HG03039 (cell line): ENCODE results near the gene VPS33B.
"Not testable (repeated sequence)": the region's sequence is repeated elsewhere in the genome, so short reads cannot be mapped to it uniquely, and the experiment has no call there.

Source experiments
- ATAC-seq: cut with Tn5 transposase; IDR thresholded peaks from one replicate; pipeline ENCODE4 v1.9.1; 2021; ENCODE audit warnings: mild to moderate bottlenecking, moderate library complexity; ENCODE audit not compliant: unreplicated experiment

Gene VPS33B

GRCh38 chr15:91022075-91022831 lies at the start of gene VPS33B:
TSS of gene VPS33B (minus strand) at chr15:91022594. CDS start at chr15:91022249, 345 bp downstream.
- peak; percentile 68 for ATAC-seq

GRCh38 chr15:91072161-91072560 lies 49.8 kb upstream of the VPS33B start:
- no peak for ATAC-seq

GRCh38 chr15:91070872-91071271 lies 48.5 kb upstream of the VPS33B start:
- no peak for ATAC-seq

GRCh38 chr15:91068966-91069365 lies 46.6 kb upstream of the VPS33B start:
- no peak for ATAC-seq

- no peak for ATAC-seq
Observed at GRCh38 chr15:91068436-91068835, 46.0 kb upstream of the VPS33B start.

- no peak for ATAC-seq
Observed at GRCh38 chr15:91067036-91067435, 44.6 kb upstream of the VPS33B start.

GRCh38 chr15:91065505-91065904 lies 43.1 kb upstream of the VPS33B start:
- ATAC-seq, result no peak

- ATAC-seq, result no peak
Observed at GRCh38 chr15:91061997-91062396, 39.6 kb upstream of the VPS33B start.

GRCh38 chr15:91061230-91061629 lies 38.8 kb upstream of the VPS33B start:
- no peak for ATAC-seq

- no peak for ATAC-seq
Observed at GRCh38 chr15:91055548-91056331, 33.3 kb upstream of the VPS33B start.

- no peak for ATAC-seq
Observed at GRCh38 chr15:91054816-91055215, 32.4 kb upstream of the VPS33B start.

GRCh38 chr15:91051248-91051647 lies 28.9 kb upstream of the VPS33B start:
- no peak for ATAC-seq

GRCh38 chr15:91050128-91050455 lies 27.7 kb upstream of the VPS33B start:
- ATAC-seq, result no peak

GRCh38 chr15:91049378-91050127 lies 27.2 kb upstream of the VPS33B start:
- ATAC-seq, result no peak

- ATAC-seq, result no peak
Observed at GRCh38 chr15:91047545-91048199, 25.3 kb upstream of the VPS33B start.

- ATAC-seq, result not testable (repeated sequence)
Observed at GRCh38 chr15:91046056-91046455, 23.7 kb upstream of the VPS33B start.

- no peak for ATAC-seq
Observed at GRCh38 chr15:91045065-91045464, 22.7 kb upstream of the VPS33B start.

GRCh38 chr15:91043202-91043874 lies 20.9 kb upstream of the VPS33B start:
- ATAC-seq, result no peak

- ATAC-seq, result no peak
Observed at GRCh38 chr15:91040856-91041255, 18.5 kb upstream of the VPS33B start.

GRCh38 chr15:91039996-91040395 lies 17.6 kb upstream of the VPS33B start:
- ATAC-seq, result no peak
